WERI-Rb-1 (cell line): ENCODE results near the gene EZH1.
A peak's percentile ranks its signal among the peaks of the same experiment; 100 is the strongest.
"Not testable (repeated sequence)": the region's sequence is repeated elsewhere in the genome, so short reads cannot be mapped to it uniquely, and the experiment has no call there.

Experiments used
- DNase-seq: peaks from one replicate; pipeline ENCODE4 v3.0.0-alpha.2; 2020
- H3K27ac ChIP-seq: fragments of 250-450 bp; sonication (Bioruptor Pico); 2 replicates; pipeline ENCODE4 v1.5.1; 2020; ENCODE audit warnings: mild to moderate bottlenecking, moderate library complexity
- H3K27me3 ChIP-seq: fragments of 250-450 bp; sonication (Bioruptor Pico); 2 replicates; pipeline ENCODE4 v1.5.1; 2021; ENCODE audit warnings: mild to moderate bottlenecking, low read depth, moderate library complexity; ENCODE audit not compliant: insufficient read depth, severe bottlenecking
- H3K36me3 ChIP-seq: fragments of 250-450 bp; sonication (Bioruptor Pico); 2 replicates; pipeline ENCODE4 v1.5.1; 2020; ENCODE audit warnings: mild to moderate bottlenecking, moderate library complexity
- H3K4me3 ChIP-seq: 2 replicates; pipeline ENCODE4 v1.5.1; 2011; ENCODE audit warnings: low read depth, mild to moderate bottlenecking, control low read depth, low read length
- H3K9me3 ChIP-seq: fragments of 250-450 bp; sonication (Bioruptor Pico); 2 replicates; pipeline ENCODE4 v1.5.1; 2021; ENCODE audit warnings: mild to moderate bottlenecking, moderate library complexity; ENCODE audit not compliant: severe bottlenecking
- TF ChIP-seq, protein P1 (sequence below): IDR thresholded peaks from 2 replicates; pipeline ENCODE4 v1.5.1; 2011; ENCODE audit warnings: low read depth, mild to moderate bottlenecking, control low read depth, inconsistent platforms, low read length

Gene EZH1

DNA sequence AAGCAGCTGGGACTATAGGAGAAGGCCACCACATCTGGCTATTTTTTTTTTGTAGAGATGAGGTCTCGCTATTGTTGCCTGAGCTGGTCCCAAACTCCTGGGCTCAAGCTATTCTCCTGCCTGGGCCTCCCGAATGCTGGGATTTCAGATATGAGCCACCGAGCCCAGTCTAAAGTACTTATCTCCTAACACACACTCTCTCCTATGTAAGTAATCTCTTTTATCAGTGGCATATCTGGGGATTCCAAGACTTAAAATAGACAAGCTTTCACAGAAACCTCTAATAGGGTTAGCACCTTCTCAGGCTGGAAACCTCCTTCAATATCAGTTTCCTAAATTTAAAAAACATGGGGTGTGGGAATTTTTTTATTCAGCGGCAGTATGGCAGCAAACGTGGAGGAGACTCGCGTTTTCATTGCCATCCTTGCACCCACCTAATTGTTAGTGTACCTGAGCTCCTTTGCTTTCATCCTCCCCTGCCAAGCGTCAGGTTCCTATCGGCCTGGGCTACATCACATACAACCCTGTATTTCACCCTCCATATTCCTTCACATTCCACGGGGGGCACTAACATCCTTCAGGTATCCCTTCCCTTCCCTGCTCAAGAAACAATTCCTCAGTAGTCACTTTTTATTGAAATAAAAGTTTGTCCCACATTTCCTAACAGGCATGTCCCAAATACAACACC is 1.1 kb downstream of the EZH1 start:
- H3K9me3 ChIP-seq, result peaks cover 5% of the 10 kb centered on the region
- H3K27me3 ChIP-seq, result no peaks in the 10 kb centered on the region
- peak overlapping the region; percentile 88 for H3K27ac ChIP-seq
- DNase-seq, result peak; percentile 34
- H3K36me3 ChIP-seq, result no peaks in the 10 kb centered on the region; the same call in 1 of the 2 replicates
- H3K4me3 ChIP-seq, result peak overlapping the region; percentile 48
- TF ChIP-seq, protein P1, sequence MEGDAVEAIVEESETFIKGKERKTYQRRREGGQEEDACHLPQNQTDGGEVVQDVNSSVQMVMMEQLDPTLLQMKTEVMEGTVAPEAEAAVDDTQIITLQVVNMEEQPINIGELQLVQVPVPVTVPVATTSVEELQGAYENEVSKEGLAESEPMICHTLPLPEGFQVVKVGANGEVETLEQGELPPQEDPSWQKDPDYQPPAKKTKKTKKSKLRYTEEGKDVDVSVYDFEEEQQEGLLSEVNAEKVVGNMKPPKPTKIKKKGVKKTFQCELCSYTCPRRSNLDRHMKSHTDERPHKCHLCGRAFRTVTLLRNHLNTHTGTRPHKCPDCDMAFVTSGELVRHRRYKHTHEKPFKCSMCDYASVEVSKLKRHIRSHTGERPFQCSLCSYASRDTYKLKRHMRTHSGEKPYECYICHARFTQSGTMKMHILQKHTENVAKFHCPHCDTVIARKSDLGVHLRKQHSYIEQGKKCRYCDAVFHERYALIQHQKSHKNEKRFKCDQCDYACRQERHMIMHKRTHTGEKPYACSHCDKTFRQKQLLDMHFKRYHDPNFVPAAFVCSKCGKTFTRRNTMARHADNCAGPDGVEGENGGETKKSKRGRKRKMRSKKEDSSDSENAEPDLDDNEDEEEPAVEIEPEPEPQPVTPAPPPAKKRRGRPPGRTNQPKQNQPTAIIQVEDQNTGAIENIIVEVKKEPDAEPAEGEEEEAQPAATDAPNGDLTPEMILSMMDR, result no peak

DNA sequence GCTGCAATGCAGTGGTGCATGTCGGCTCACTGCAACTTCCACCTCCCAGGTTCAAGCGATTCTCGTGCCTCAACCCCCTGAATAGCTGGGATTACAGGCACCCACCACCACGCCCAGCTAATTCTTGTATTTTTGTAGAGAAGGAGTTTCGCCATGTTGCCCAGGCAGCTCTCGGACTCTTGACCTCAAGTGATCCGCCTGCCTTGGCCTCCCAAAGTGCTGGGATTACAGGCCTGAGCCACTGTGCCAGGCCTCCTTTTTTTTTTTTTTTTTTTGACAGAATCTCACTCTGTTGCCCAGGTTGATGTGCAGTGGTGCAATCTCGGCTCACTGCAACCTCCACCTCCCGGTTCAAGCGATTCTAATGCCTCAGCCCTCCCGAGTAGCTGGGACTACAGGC is 1.9 kb downstream of the EZH1 start:
- H3K27me3 ChIP-seq, H3K27ac ChIP-seq, H3K4me3 ChIP-seq, H3K9me3 ChIP-seq, H3K36me3 ChIP-seq, DNase-seq: not testable (repeated sequence)

DNA sequence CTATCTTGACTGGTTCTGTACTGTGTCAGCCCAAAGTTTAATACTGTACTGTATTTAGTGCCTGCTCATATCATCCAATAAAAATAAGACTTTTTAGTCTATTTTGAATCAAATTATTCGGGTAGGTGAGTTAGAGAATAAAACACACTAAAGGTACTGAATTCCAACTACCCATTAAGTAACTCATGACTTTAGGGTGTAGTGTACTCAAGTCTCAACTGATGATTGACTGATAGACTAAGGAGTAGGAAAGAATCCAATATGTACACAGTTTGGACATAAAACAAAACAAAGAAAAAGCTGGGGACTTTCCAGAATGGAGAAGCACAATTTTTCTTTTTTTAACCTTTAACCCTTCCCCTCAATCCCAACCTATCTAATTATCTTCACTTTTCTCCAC is 4.1 kb downstream of the EZH1 start:
- Histone ChIP-seq H3K27ac (no peak overlapping the region), H3K27me3 (no peaks in the 10 kb centered on the region), H3K9me3 (peaks cover 5% of the 10 kb centered on the region), H3K36me3 (no peaks in the 10 kb centered on the region; the same call in 1 of the 2 replicates), H3K4me3 (no peak overlapping the region)
- TF ChIP-seq, protein P1, result no peak
- no peak for DNase-seq

DNA sequence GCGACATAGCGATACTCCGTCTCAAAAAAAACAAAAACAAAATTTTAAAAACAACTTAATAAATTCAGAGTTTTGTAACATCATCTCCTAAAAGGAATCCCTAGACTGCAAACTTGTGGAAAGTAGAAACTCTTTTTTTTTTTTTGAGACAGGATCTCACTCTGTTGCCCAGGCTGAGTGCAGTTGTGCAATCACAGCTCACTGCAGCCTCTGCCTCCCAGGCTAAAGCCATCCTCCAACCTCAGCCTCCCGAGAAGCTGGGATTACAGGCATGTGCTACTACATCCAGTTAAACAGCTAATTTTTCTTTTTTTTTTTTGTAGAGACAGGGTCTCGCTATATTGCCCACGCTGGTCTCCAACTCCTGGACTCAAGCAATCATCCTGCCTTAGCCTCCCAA is 19.7 kb downstream of the EZH1 start:
- Histone ChIP-seq H3K27me3 (no peaks in the 10 kb centered on the region), H3K4me3 (no peak overlapping the region), H3K27ac (no peak overlapping the region), H3K9me3 (no peaks in the 10 kb centered on the region), H3K36me3 (peaks cover 83% of the 10 kb centered on the region)
- no peak for DNase-seq
- TF ChIP-seq, protein P1, result no peak

DNA sequence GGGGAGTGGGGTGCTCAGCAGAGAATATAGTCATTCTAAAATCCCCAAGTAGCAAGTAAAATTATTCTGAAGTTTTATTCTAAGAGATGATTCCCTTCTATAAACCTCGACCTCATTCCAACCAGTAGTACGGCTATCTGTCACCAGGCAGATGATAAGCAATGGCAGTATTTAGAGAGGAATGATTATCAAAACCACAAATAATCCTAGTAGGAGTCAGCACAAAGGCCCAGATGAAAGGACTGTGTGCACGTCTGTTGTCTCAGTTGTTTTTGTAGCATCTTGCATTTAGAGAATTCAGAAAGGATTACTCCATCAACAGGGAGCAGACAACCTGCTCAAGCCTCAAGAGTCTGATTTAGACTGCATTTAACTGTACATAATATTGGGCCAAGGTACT is 21.2 kb downstream of the EZH1 start:
- no peak for DNase-seq
- H3K9me3 ChIP-seq, result no peaks in the 10 kb centered on the region
- no peak overlapping the region for H3K4me3 ChIP-seq
- TF ChIP-seq, protein P1, result no peak
- H3K27me3 ChIP-seq, result no peaks in the 10 kb centered on the region
- H3K27ac ChIP-seq, result no peak overlapping the region
- H3K36me3 ChIP-seq, result peaks cover 89% of the 10 kb centered on the region

DNA sequence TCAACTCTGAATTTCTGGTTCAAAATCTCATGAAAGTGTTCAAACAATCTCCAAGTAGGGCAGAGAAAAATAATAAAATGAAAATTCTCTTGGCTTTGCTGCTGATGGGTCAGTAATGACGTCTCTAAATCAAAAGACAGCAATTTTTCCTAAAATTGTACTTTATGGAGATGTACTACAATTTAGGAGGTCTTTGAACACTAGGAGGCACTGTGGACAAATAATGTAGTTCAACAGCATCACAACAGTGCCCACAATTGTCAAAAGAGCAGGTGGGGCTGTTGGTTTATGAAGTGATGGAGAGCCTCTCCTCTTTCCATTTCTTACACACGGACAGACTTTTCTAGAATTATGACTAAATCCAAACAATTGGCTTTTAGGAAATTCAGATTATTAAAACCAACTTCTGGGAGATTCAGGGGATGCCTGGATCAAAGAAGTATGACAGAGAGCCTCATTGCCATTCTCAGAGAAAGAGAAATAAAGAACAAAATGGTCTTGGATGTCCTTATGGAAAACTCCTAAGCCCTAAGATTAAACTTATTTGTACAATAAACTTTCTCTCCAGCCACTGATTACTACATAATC is 23.8 kb downstream of the EZH1 start:
- peaks cover 91% of the 10 kb centered on the region for H3K36me3 ChIP-seq
- no peaks in the 10 kb centered on the region for H3K27me3 ChIP-seq
- peak; percentile 47 for DNase-seq
- no peaks in the 10 kb centered on the region for H3K9me3 ChIP-seq
- no peak overlapping the region for H3K27ac ChIP-seq
- TF ChIP-seq, protein P1, result peak; percentile 59; the same call in 1 of the 2 replicates
- no peak overlapping the region for H3K4me3 ChIP-seq
